ENCODE results near the gene INPP4B.

Gene INPP4B

DNA sequence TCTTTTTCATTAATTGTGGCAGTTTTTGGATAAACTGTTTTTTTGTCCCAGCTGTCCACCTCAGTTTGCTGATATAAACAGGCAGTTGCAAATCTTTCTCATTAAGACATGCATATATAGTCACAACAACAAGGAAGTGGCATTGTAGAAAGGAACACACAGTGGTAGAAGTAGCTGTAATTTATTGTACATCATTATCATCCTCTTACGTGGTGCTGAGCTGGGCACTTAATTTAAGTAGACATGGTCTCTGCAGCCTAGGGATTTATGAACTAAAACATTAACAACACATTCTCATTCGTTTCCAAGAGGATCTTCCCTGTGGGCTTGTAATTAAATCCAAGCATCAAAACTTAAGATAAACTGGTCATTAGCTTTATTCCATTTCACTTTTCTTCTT lies 500.2 kb downstream of the INPP4B start:
- no peak for DNase-seq (ENCODE audit: low spot score)

GRCh38 chr4:142341268-142341667 lies 504.8 kb downstream of the INPP4B start:
- DNase-seq (ENCODE audit: low spot score), result no peak

GRCh38 chr4:142339053-142339452 lies 507.0 kb downstream of the INPP4B start:
- DNase-seq (ENCODE audit: low spot score), result no peak

GRCh38 chr4:142336251-142336934 lies 509.7 kb downstream of the INPP4B start:
- no peak for DNase-seq (ENCODE audit: low spot score)

DNA sequence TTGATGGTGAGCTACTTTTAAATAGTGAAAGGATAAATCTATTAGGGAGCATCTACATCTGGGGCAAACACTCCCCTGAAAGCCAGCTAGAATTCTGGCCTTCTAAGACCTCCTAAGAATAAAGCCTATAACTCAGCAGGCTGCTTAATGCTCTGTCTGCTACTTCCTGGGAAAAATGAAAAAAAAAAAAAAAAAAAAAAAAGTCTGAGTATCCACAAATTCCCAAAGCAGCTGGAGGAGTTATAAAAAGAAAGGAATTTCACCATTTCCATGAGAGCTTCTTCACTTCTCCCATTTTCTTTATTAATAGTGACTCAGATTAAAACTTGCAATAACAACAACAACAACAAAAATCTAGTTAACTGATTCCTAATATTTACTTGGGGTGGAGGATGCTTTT lies 511.2 kb downstream of the INPP4B start:
- no peak for DNase-seq (ENCODE audit: low spot score)

GRCh38 chr4:142331646-142332045 lies 514.5 kb downstream of the INPP4B start:
- no peak for DNase-seq (ENCODE audit: low spot score)

DNA sequence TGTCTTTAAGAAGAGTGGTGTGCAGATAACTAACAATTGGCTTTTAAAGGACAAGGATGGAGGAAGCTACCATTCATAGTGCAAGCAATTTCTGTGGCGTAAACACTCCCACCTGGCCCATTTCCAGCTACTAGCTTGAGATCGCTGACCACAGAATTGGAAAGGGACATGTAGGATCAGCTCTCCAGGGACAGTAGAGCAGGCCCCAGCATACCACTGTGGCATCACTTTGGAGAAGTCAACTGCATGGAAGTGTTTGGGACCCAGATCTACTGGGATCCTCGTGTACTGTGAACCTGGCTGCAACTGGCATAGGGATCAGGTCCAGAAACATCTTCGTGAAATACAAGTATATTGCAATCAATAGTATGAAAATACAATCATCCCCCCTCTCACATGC lies 515.0 kb downstream of the INPP4B start:
- no peak for DNase-seq (ENCODE audit: low spot score)

DNA sequence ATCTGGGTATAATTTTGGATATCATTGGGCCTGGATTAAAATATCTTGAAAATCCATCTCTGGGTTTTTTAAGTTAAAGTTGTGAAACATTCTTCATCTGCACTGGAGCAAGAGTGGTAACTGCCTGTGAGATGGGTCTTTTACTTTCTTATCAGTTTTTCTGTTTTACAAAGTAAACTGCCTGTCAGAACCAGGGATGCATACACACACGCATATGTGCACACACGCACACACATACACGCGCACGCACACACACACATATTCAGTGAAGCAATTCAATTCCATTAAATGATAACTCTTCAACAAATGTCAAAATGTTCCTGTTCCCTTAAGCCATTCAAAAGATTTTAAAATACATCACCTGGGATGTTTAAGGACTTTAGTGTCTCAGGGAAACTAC lies 515.8 kb downstream of the INPP4B start:
- no peak for DNase-seq (ENCODE audit: low spot score)

GRCh38 chr4:142329313-142329712 lies 516.8 kb downstream of the INPP4B start:
- DNase-seq (ENCODE audit: low spot score), result no peak

DNA sequence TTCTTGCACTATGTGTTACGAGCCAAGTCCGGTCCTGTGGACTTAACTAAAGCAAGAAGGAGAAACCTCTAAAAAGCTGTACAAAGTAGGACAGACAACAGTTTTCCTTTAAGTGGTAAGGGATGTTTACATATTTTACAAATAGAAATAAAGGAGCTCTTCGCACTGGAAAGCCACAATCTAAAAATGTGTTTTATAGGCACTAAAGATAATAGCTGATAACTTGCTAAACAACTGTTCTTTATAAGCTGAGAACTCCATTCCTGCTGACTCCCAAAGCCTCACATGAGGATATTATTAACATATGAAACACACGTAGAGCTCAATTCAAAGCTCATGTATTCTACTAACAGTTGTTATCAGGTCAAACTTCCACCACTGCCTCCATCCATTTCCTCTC lies 519.9 kb downstream of the INPP4B start:
- no peak for DNase-seq (ENCODE audit: low spot score)

DNA sequence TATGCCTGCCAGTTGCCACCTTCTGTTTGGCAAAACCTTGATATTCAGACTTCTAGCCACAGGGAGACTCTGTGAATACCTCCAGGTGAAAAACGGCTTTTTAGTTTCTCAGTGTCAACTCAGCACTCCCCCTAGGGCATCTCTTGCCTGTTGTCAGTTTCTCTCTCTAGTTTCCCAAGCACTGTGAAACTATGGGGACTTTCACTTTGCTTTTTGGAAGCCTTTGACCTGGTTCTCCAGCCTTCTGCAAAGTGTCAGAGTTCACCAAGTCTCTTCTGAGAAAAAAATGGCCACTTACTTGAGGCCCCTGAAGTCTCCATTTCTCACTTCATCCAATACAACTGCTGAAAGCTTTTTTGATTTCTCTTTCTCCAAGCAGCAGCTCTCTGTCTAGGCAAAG lies 521.5 kb downstream of the INPP4B start:
- DNase-seq (ENCODE audit: low spot score), result no peak

GRCh38 chr4:142322996-142323395 lies 523.1 kb downstream of the INPP4B start:
- DNase-seq (ENCODE audit: low spot score), result no peak

DNA sequence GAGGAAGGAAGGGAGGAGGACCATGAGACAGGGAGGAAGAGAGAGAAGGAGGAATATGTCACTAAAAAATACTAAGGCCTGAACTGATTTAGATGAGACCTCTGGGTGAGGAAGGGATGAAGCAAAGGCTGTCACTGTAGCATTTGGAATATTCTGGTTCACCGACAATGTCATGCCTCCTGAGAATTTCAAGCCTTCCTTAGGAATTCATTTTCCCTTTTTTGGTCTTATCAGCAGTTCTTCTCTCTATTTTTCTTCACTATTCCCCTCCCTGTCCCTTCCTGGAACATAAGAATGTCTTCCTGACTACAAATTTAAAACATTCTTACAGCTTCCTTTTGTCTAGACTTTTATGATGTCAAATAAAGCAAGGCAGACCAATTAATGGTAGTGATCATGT lies 527.8 kb downstream of the INPP4B start:
- no peak for DNase-seq (ENCODE audit: low spot score)

DNA sequence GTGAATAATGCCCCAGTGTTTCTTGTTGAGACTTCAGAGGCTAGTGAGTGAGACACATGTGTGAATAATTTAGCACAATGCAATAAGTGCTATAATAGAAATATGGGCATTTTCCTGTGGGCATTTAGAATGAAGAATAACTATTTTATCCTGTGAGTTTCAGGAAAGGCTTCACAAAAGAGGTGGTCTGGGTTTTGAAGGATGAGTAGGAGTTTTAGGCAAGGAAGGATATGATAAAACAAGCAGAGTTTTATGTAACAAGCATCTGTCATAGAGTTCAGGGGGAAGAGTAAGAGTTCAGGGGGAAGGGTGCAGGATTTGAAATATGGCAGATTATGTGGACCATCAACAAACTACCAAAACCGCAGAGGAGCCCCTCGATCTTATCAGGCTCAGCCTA lies 529.2 kb downstream of the INPP4B start:
- DNase-seq (ENCODE audit: low spot score), result no peak

- DNase-seq (ENCODE audit: low spot score), result no peak
Observed at GRCh38 chr4:142316025-142316424, 530.1 kb downstream of the INPP4B start.

DNA sequence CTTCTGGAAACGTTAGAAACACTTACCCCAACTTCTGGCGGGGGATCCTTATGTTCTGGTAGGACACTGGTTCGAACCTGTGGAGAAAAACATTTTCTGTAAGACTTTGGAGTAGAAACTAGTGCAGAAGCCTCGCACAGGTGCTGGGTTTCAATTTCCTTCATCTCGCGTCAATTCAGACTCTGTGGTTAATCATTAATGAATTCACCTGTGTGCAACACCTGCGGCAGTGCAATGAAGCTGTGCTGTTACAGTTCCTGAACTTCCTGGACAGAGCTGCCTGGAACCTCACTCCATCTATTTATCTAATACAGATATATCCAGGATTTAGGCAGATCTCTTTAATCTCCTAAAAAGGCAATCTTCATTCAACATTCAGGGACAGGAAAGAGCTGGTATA lies 531.4 kb downstream of the INPP4B start:
- no peak for DNase-seq (ENCODE audit: low spot score)

DNA sequence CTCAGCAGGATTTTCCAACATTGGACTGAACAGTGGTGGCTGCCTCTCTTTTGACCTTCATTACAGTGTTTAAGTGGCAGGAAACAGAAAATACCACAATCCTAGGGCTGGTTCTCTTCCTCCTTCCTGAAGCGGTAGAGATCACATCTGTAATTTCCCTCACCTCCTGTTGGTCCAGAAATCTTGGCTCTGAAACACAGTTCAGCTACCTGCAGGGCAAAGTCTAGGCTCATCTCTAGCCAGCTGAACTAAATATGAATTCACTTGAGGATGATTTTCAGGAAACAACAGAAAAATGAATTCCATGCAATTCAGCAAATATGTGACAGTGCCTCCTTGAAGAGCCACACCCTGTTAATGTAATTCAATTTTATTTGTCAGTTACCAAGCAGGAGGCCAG lies 531.9 kb downstream of the INPP4B start:
- DNase-seq (ENCODE audit: low spot score), result no peak

- DNase-seq (ENCODE audit: low spot score), result no peak
Observed at GRCh38 chr4:142312391-142312790, 533.7 kb downstream of the INPP4B start.

- DNase-seq (ENCODE audit: low spot score), result no peak
Observed at GRCh38 chr4:142311916-142312315, 534.2 kb downstream of the INPP4B start.

- no peak for DNase-seq (ENCODE audit: low spot score)
Observed at GRCh38 chr4:142309772-142310171, 536.3 kb downstream of the INPP4B start.

DNA sequence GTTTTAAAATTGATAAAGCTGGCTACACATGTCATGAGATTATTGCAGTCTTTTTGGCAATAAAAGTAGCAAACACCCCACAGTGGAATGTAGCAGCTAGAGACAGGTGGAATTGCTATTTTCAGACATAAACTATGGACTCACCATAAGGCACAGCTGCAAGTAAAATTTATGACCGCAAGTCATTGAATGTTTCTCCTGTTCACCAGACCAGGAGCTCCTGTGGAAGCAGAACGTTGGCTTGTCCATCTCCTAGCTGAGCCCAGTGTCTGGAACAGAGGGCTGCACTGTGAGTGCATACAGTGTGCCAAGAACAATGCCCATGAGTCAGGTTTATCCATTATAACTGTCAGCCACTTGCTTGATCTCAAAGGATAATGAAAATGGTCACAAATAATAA lies 538.2 kb downstream of the INPP4B start:
- no peak for DNase-seq (ENCODE audit: low spot score)

GRCh38 chr4:142297313-142297712 lies 548.8 kb downstream of the INPP4B start:
- DNase-seq (ENCODE audit: low spot score), result no peak

- no peak for DNase-seq (ENCODE audit: low spot score)
Observed at GRCh38 chr4:142293536-142293935, 552.6 kb downstream of the INPP4B start.

DNA sequence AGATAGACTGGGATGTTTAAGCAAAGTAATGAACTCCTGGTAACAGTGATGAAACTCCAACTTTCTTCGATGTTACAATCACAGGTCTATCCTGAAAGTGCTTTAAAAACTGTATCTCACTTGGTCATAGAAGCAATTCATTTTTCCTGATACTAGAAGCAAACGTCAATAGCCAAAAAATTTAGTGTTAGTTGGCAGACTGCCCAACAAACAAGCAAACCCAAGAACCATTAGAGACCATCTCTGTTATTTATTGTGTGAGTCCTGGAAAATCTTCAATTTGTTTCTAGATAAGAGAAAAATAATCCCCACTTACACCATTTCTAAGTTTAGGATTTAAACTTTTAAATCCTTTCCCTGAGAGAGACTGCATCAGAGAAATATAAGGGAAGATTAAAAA lies 553.9 kb downstream of the INPP4B start:
- no peak for DNase-seq (ENCODE audit: low spot score)

All from CD4-positive, alpha-beta T cell treated with Interleukin-2 at 100 ng/mL for 4 hours (primary cell).